Subcutaneous abdominal adipose tissue (tissue), 5 donors: ENCODE measurements around the gene BRD8.
"Not testable (repeated sequence)": the region's sequence is repeated elsewhere in the genome, so short reads cannot be mapped to it uniquely, and the experiment has no call there.

ENCODE experiments used
- H3K27ac ChIP-seq: one replicate; pipeline ENCODE4 v1.7.0; 2013; ENCODE audit warnings: low read depth, mild to moderate bottlenecking, inconsistent platforms, low read length, moderate library complexity
- H3K27me3 ChIP-seq, 5 donors: one replicate each; pipeline ENCODE4 v1.7.0; 2013; ENCODE audit warnings: low read length in 5 of 5, inconsistent platforms in 1 of 5; ENCODE audit not compliant: control insufficient read depth in 5 of 5, insufficient read depth in 4 of 5
- H3K36me3 ChIP-seq, 5 donors: one replicate each; pipeline ENCODE4 v1.7.0; 2013; ENCODE audit warnings: low read length in 5 of 5; ENCODE audit not compliant: control insufficient read depth in 5 of 5, insufficient read depth in 5 of 5
- H3K4me1 ChIP-seq, 5 donors: one replicate each; pipeline ENCODE4 v1.7.0; 2013; ENCODE audit warnings: low read length in 5 of 5, mild to moderate bottlenecking in 3 of 5, moderate library complexity in 1 of 5; ENCODE audit not compliant: control insufficient read depth in 5 of 5, insufficient read depth in 5 of 5
- H3K4me3 ChIP-seq, 5 donors: one replicate each; pipeline ENCODE4 v1.7.0; 2013; ENCODE audit warnings: low read length in 5 of 5, low read depth in 1 of 5
- H3K9ac ChIP-seq, 5 donors: one replicate each; pipeline ENCODE4 v1.7.0; 2013; ENCODE audit warnings: low read length in 5 of 5, mild to moderate bottlenecking in 4 of 5, moderate library complexity in 3 of 5
- H3K9me3 ChIP-seq, 5 donors: one replicate each; pipeline ENCODE4 v1.7.0; 2013; ENCODE audit warnings: low read length in 5 of 5; ENCODE audit not compliant: control insufficient read depth in 5 of 5
- donor health status: healthy.
- donor health status: healthy.
- donor health status: healthy.
- donor health status: healthy.
- donor health status: healthy.

The BRD8 gene

DNA sequence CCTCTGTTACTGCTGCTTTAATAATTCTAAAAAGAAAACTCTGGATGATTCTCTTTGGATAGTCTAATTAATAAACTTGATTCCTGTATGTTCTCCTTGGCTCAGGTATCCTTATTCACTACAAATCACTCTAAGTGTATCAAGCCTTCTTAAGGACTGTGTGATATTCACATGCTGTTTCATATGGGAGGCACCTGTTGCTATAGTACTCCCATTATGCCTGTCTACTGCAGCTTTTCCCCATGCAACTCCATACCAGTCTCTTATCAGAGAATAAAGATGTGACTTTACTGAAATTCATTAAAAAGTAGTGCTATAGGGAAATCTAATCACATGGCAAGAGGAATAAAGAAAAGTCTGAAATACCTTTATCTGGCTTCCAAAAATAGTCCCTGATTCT, 14.7 kb downstream of the BRD8 start:
- H3K27me3 ChIP-seq: no peaks in the 10 kb centered on the region
- H3K4me3 ChIP-seq: no peak overlapping the region
- H3K4me1 ChIP-seq: no peaks in the 10 kb centered on the region
- H3K27ac ChIP-seq: no peak overlapping the region
- H3K9ac ChIP-seq: no peak overlapping the region
- H3K36me3 ChIP-seq: peaks cover 69 to 100% (median 98%) of the 10 kb centered on the region in 5 donors
- no peaks in the 10 kb centered on the region for H3K9me3 ChIP-seq

DNA sequence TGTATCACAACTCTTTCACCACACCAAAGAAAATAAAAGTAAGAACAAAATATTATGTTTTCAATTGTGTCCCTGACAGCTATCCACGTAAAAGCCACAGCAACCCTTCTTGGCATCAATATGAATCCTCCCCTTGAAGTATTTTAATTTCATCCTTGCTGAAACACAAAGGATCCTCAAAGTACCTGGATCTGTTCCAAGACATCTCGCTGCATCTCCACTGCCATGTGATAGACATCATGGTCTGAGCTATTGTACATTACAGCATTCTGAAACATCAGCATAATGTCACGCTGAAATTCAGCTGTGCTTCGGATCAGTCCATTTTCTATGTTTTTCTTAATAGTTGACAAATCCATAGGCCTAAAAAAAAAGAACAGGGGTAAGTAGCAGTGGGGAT, 17.7 kb downstream of the BRD8 start:
- H3K4me1 ChIP-seq: no peaks in the 10 kb centered on the region
- H3K4me3 ChIP-seq: no peak overlapping the region
- no peak overlapping the region for H3K27ac ChIP-seq
- H3K9me3 ChIP-seq: no peaks in the 10 kb centered on the region
- no peaks in the 10 kb centered on the region for H3K27me3 ChIP-seq
- H3K9ac ChIP-seq: no peak overlapping the region
- peaks cover 68 to 94% (median 91%) of the 10 kb centered on the region in 5 donors for H3K36me3 ChIP-seq

DNA sequence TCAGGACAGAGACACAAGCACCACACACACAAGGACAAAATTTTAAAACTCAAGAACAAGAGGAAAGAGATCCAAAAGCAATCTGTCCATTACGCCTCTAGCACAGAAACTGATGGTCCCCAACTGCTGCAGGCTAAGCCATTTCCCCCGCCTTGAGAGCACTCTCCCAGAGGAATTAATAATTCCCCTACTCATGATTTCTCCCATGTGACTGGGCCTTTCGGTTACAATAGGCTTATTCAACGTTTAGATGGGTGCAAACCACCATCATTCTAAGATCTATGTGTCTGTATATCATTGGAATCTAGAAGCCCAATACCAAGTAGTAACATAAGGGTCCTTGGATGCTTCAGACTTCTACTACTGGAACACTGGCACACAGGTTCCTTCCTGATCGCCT, 18.8 kb downstream of the BRD8 start:
- Histone ChIP-seq H3K4me1 (no peaks in the 10 kb centered on the region), H3K4me3 (no peak overlapping the region), H3K36me3 (peaks cover 63 to 84% (median 81%) of the 10 kb centered on the region in 5 donors), H3K27me3 (no peaks in the 10 kb centered on the region), H3K9ac (no peak overlapping the region), H3K9me3 (no peaks in the 10 kb centered on the region), H3K27ac (no peak overlapping the region)

DNA sequence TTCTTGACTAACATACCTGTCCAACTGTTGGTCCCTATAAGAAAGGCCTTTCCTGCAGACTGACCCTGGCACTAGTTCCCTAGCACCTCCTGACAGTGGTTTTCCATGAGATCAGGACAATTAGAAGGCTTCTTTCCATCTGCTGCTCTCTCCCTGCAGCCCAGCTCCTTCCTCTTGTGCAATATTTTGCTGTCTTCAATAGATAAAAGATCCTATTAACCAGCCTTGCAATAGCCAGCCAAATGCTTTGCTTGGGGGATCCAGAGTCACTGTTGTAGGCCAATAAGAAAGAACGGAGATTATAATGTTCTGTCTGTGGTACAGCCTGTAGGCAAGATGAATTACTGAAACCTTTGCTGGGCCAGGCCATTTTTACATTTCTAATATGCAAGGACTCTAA, 20.8 kb downstream of the BRD8 start:
- H3K4me1 ChIP-seq: no peaks in the 10 kb centered on the region
- H3K4me3 ChIP-seq: no peak overlapping the region
- H3K27ac ChIP-seq: no peak overlapping the region
- no peaks in the 10 kb centered on the region for H3K9me3 ChIP-seq
- H3K27me3 ChIP-seq: no peaks in the 10 kb centered on the region
- no peak overlapping the region for H3K9ac ChIP-seq
- H3K36me3 ChIP-seq: peaks cover 47 to 63% (median 61%) of the 10 kb centered on the region in 5 donors

DNA sequence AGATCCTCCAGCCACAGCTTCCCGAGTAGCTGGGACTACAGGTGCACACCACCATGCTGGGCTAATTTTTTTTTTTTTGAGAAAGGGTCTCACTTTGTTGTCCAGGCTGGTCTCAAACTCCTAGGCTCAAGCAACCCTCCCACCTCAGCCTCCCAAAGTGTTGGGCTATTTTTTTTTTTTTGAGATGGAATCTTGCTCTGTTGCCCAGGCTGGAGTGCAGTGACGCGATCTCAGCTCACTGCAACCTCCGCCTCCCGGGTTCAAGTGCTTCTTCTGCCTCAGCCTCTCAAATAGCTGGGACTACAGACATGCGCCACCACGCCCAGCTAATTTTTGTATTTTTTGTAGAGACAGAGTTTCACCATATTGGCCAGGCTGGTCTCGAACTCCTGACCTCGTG, 22.5 kb downstream of the BRD8 start:
- not testable (repeated sequence) for H3K4me1 ChIP-seq, H3K27ac ChIP-seq, H3K4me3 ChIP-seq, H3K9ac ChIP-seq, H3K9me3 ChIP-seq, H3K27me3 ChIP-seq
- H3K36me3 ChIP-seq: peaks cover 40 to 47% (median 46%) of the 10 kb centered on the region in 5 donors

DNA sequence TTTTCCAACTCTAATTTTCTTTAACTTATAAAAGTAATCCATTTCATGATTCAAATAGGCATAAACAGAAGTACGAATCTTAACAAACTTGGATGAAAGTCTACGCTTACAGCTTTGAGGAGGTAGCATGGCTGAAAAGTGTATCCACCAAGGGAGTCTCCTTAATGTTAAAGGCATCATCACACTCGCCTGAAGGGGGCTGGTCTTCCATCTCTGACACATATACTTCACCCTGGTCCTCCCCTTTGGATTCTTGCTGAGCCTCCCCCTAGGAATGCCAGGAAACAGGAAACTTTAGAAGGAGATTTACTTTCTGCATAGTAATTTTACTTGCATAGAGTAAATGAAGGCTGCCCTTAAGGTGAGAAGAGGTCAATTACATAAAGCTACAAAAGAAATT, 28.9 kb downstream of the BRD8 start:
- Histone ChIP-seq H3K9ac (no peak overlapping the region), H3K4me3 (no peak overlapping the region), H3K9me3 (no peaks in the 10 kb centered on the region), H3K36me3 (no peaks in the 10 kb centered on the region), H3K27ac (no peak overlapping the region), H3K4me1 (no peaks in the 10 kb centered on the region), H3K27me3 (no peaks in the 10 kb centered on the region)

DNA sequence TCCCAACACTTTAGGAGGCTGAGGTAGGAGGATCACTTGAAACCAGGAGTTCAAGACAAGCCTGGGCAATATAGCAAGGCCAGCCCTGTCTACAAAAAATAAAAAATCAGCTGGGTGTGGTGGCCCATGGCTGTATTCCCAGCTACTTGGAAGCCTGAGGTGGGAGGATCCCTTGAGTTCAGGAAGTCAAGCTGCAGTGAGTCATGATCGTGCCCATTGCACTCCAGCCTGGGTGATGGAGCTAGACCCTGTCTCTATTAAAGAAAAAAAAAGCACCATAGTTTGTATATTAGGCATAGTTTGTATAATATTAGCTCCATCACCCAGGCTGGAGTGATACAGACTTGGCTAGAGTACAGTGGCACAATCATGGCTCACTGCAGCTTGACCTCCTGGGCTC, 29.6 kb downstream of the BRD8 start:
- Histone ChIP-seq H3K27me3 (no peaks in the 10 kb centered on the region), H3K4me1 (no peaks in the 10 kb centered on the region)

DNA sequence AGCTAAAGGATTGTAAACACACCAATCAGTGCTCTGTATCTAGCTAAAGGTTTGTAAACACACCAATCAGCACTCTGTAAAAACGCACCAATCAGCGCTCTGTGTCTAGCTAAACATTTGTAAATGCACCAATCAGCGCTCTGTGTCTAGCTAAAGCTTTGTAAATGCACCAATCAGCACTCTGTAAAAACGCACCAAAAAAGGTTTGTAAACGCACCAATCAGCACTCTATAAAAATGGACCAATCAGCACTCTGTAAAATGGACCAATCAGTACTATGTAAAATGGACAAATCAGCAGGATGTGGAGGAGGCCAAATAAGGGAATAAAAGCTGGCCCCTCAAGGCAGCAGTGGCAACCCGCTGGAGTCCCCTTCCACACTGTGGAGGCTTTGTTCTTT, 34.9 kb downstream of the BRD8 start:
- not testable (repeated sequence) for H3K9me3 ChIP-seq, H3K27me3 ChIP-seq, H3K27ac ChIP-seq, H3K36me3 ChIP-seq, H3K4me1 ChIP-seq, H3K9ac ChIP-seq, H3K4me3 ChIP-seq

More for the DNA sequence above, 29.6 kb downstream of the BRD8 start:
- no peaks in the 10 kb centered on the region for H3K9me3 ChIP-seq
- no peak overlapping the region for H3K9ac ChIP-seq
- no peak overlapping the region for H3K4me3 ChIP-seq
- no peaks in the 10 kb centered on the region for H3K36me3 ChIP-seq
- H3K27ac ChIP-seq: no peak overlapping the region

DNA sequence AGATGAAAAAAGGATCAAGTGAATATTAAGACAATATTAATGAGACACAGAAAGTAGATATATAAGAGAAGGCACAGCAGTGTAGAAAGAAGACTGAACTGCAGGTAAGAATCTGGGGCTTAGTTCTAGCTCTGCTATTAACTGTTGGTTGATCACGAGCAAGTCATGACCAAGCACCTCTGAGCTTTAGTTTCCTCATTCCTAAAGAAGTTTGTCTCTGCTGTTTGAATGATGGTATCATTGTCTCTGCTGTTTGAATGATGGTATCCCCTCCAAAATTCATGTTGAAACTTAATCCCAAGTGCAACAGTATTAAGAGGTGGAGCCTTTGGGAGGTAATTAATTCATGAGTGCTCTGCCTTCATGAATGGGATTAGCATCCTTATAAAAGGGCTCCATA, 36.7 kb downstream of the BRD8 start:
- Histone ChIP-seq H3K9me3 (no peaks in the 10 kb centered on the region), H3K27me3 (no peaks in the 10 kb centered on the region), H3K36me3 (no peaks in the 10 kb centered on the region), H3K4me1 (peaks cover 0 to 10% (median 3%) of the 10 kb centered on the region in 5 donors), H3K4me3 (no peak overlapping the region), H3K27ac (no peak overlapping the region), H3K9ac (no peak overlapping the region)

DNA sequence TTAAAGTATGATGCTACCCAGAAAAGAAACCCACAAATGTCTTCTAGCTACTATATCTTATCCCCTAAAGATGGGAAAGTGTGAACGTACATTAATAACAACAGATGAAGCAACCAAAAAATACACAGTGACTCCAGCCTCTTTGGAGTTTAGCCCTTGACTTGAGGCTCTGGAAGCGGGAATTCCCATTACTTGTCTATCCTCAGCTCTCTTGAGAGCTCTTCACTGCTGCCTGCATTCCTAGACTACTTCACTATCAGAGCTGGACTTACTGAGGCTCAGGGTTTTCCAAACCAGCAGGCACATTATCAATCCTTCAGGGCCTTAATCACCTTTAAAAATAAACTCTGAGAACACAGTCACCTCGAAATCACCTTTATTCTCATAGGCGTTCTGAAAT, 38.2 kb downstream of the BRD8 start:
- no peak overlapping the region for H3K4me3 ChIP-seq
- no peaks in the 10 kb centered on the region for H3K9me3 ChIP-seq
- no peak overlapping the region for H3K27ac ChIP-seq
- no peak overlapping the region for H3K9ac ChIP-seq
- H3K4me1 ChIP-seq: peaks cover 0 to 10% (median 3%) of the 10 kb centered on the region in 5 donors
- no peaks in the 10 kb centered on the region for H3K27me3 ChIP-seq
- H3K36me3 ChIP-seq: no peaks in the 10 kb centered on the region

DNA sequence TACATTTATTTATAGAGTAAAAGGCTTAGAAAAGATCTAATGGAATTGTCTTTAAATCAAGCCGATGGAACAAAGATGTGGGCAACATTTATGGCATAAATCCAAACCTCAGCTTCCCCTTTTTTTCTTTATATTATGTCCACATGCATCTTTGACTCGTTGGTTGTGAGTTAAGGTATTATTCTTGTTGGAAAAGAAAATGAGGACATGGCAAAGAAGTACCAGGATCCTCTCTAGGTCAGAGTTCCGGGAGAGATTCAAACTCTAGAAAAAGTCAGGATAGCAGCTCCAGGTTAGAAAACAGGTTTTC, 38.7 kb downstream of the BRD8 start:
- no peaks in the 10 kb centered on the region for H3K36me3 ChIP-seq
- peak overlapping the region in 4 of 5 donors; percentile 68 to 93 (median 75) for H3K4me3 ChIP-seq
- H3K4me1 ChIP-seq: peaks cover 0 to 10% (median 3%) of the 10 kb centered on the region in 5 donors
- no peaks in the 10 kb centered on the region for H3K9me3 ChIP-seq
- no peak overlapping the region for H3K27ac ChIP-seq
- no peak overlapping the region for H3K9ac ChIP-seq
- no peaks in the 10 kb centered on the region for H3K27me3 ChIP-seq
